NAMALWA (cell line): ENCODE results near the gene RANBP3L.
"Not testable (repeated sequence)": the region's sequence is repeated elsewhere in the genome, so short reads cannot be mapped to it uniquely, and the experiment has no call there.

Source experiments
- DNase-seq: peaks from one replicate; pipeline ENCODE4 v3.0.0-alpha.2; 2015; ENCODE audit warnings: low spot score

The RANBP3L gene

DNA sequence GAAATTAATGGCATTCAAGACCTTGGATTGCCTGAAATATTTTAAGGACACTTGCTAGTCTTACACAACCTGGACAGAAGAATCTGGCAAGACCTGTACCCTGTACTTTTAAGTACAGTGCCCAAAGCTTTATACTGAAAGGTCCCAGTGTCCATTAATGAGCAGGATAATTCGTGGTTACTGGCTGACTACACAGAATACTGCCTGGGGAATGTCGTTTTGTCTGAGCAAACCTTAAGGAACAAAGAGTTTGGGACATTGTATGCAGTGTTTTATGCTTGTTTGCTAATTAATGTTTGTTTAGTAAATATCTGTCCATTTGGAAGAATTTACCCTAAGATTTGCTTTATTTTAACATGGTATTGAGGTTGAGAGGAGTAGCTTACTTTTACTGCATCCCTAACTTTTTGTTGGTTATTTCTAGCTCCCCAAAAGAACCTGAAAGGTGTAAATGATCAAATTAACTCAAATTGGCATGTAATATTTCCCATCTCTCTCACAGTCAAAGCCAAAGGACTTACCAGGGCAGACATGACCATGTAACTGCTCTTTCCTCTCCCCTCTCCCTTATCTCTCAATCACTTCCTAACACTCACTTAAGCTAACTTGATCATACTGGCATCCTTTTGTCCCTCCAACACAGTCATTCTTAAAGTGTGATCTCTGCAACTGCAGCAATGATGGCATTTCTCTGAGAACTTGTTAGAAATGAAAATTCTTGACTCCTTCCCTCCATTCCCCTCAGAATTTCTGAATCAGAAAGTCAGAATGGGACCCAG, 15.7 kb downstream of the RANBP3L start:
- DNase-seq, result no peak

DNA sequence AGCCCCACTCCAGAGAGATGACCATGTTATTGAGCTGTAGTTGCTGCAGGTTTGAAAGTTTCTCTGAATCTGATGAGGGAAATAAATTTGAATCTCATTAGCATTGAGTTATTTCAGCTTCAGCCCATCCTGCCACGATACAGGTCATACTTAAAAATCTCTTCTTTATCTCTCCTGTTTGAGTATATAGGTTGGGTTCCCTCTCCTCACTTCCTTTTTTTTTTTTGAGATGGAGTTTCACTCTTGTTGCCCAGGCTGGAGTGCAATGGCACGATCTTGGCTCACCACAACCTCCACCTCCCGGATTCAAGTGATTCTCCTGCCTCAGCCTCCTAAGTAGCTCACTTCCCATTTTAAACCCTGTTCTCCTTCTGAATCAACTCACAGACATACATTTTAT, 17.9 kb downstream of the RANBP3L start:
- not testable (repeated sequence) for DNase-seq

DNA sequence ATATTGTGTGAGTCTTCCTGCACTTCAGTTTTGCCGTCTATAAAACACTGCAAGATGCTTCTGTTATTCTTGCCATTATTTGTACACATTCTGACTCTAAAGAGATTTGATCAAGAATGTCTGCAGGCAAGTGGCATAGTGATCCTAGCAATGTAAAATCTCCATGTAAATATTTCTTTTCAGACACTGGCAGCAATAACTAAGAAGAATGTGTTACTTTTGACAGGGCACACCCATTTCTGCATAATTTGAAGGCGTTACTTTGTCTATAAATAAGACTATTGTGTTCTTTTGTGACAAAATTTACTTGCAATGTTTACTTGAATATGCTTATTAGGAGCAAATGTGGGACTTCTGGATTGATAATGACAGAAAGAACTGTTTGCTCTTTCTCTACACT, 20.1 kb downstream of the RANBP3L start:
- DNase-seq, result no peak

DNA sequence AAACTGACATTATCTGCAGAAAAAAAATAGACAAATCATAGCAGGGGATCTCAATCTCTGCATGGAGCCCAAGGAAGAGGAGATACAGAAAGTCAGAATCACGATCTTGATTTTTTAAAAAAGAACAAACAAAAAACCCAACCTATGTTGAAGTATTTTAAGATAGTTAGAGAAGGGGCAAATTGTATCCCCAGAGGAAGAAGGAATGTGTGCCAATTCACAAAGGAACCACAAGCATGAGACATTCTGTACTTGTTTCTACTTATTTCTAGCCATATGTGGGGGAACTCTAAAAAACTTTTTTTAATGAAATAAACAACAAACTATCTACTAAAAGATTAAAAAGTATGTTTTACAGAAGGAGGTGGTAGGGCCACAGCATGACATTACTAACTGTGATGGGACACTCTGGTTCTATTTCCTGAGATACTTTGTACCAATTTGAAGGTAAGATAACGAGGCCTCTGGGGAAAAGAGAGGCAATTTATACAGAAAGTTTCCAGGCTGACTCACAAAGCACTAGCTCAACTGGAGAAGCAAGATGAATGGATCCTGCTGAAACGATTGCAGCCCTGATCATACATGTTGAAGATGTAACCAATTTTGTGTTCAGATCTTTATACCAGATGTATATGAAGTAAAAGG, 22.5 kb downstream of the RANBP3L start:
- no peak for DNase-seq

DNA sequence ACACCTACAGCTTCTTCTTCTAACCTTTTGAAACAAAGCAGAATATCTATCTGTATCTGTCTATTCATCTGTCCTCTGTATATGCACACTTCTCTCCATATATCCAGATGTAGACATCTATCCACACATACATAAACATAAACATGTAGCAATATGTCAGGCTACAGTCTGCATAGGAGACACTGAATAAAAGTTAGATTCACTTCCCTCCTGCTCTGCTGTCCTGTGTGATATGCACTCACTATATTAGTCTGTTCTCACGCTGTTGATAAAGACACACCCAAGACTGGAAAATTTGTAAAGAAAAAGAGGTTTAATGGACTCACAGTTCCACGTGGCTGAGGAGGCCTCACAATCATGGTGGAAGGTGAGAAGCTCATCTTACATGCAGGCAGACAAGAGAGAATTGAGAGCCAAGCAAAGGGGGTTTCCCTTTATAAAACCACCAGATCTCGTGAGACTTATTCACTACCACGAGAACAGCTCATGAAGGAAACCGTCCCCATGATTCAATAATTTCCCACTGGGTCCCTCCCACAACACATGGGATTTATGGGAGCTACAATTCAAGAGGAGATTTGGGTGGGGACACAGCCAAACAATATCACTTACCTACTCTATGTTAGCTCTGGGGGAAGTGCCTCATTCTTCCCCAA, 24.1 kb downstream of the RANBP3L start:
- peak; percentile 7 for DNase-seq

DNA sequence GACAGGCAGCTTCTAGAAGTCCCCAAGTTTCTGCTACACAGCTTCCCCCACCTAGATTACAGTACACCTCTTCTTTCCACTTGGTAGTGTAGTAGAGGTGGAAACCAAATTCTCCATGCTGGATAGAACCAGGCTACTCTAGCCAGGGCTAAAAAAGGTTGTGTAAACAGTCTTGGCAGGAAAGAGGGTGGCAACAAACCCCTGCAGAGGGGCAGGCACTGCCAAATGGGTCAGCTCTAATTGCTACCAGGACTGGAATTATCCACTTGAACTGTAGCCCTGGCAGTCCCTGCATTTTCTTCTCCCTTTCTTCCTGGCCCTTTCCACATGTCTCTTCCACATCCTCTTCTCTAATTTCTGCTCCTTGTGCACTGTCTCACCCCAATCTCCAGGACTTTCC, 24.8 kb downstream of the RANBP3L start:
- DNase-seq, result no peak

DNA sequence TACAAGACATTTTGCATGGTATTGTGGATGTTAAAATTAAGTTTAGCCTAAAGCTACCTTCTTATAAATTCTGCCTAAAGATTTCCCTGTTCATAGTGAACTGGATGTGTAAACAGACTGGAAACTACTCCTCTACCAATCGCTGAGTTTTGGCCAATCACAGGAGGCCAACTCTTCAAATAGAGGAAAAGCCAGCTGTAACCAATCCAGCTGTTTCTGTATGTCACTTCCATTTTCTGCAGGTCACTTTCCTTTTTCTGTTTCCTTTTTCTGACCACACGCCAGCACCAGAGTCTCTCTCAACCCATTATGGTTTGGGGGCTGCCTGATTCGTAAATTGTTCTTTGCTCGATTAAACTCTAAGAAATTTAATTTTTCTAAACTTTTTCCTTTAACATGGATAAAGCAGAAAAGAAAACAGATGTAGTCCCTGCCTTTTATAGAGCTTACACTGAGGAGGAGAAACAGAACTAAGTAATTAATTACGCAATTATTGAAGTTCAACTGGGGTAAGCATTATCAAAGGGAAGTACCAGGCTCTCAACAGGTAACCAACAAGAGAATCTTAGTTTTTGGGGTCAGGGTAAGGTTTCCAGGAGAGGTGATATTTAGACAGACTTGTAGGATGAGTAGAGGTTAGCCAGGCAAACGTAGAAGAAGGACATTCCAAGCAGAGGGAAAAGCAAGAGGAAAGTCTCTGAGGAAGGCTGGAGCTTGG, 27.7 kb downstream of the RANBP3L start:
- no peak for DNase-seq

DNA sequence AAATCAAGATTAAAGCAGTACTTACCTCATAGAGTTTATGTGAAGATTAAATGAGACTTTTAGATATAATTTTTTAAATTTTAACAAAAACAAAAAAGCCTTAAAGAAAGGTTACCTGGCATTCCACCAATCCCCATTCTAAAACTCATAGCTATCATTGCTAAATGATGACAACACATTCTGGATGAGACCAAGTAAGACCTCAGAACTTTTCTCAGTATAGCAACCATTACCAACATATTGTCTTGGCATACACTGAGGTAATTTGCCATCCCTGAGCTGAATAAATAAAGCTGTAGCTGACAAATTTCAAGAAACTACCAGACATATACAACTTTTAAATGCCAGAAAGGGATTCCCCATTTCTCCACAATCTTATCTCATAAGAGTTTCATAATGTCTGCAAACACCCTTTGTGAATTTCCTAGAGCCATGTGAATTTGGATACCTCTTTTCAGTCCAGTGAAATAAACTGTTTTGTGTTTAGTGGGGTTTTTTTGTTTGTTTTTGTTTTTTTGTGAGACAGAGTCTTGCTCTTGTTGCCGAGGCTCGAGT, 29.5 kb downstream of the RANBP3L start:
- no peak for DNase-seq

DNA sequence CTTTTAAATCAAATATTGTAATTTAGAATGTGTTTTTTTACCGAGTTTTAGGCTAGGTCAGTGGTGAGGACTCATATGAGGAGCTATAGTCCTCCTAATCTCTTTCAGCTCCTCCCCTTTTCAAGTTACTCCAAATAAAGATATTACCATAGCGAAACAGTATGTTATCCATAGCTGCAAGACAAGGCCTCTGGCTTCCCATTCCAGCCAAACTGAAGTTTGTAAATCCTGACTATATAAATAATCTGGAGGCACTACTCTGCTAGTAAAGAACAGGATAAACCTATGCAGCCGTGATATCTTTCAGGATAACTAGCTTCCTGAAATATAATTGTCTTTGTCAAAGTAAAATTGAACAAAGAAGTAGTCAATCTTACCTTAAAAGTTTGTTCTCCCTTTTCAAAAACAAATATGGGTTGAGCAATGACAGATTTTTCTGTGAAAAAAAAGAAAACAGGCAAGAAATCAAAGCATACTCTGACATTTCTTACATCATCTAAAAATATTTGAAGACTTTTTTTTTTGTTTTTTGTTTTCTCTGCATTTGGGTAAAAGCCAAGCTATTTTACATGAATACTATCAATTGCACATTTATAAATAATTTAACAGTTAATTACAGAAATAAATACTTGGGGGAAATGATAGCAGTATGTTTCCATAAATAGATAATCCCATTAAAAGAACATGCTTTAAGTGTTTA, 30.7 kb downstream of the RANBP3L start:
- DNase-seq, result no peak

DNA sequence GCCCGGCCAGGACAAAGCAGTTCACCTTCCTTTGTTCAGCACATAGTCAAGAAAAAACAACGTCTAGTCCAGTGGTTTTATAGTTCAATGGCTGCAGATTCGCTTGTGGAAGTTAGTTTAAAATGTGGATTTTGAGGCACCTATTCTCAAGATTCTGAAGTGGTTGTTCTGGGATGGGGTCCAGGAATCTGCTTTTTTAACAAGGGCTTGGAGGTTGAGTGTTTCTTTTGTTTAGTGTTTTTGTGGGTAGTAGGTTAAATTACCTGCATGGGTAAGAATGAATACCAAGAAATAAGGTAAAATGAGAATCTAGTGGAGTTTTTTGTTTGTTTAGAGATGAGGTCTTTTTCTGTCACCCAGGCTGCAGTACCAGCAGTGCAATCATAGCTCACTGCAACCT, 31.5 kb downstream of the RANBP3L start:
- no peak for DNase-seq

DNA sequence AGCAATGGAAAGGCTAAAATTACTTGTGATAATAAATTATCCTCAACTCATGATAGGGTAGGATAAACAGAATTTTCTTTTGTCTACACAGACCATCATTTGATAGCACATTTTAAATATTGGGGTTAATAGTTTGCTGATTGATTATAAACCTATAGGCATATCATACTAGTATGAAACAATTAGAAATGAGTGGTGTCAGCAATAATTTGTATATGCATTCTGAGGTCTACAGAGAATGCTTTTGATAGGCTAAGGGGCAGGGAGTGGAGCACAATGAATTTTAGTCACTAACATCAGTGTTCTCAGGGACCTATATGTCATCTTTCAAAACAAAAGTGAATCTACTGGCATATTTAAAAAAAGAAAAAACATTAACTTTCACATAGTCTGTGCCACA, 32.2 kb downstream of the RANBP3L start:
- DNase-seq, result no peak

DNA sequence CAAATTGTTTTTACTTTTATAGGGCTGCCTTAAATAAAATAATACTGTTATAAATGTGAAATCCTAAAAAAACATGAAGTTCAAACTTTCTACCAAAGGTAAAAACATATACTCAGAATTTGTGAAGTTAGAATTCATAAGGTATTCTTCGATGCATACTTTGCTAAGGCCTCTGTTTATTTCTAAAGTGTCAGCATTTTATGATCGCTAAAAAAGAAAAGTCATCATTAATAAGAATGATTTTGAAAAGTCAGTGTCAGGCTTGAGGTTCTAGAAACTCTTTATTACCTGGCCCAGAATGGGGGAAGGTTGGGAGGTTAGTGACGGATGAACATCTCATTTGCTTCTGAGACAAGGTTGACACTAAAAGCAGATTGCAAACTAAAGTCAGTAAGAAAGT, 33.8 kb downstream of the RANBP3L start:
- no peak for DNase-seq

DNA sequence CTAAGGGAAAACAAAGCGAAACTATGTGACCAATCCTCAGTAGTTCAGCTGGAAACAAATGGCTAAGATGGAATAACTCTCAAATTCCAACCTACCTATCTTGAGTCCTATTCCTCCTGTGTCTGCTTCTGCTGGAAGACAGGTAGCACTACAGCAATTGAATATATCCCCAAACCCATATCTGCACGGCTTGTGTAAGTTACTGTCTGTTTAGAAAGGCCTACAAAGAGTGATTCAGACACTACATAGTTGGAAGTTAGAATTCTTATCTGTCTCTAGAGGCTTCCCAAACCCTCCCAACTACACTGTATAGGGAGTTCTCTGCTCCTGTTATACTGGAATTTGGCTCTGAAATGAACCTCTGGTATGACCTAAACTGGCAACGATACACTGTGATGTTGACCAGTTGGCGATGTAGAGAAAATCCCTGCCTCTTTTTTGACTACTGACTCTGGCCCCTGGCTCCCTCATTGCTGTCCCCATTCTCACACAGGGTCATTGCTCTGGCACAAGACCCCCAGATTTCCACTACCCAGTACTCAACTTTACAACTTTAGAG, 37.4 kb downstream of the RANBP3L start:
- DNase-seq, result no peak

DNA sequence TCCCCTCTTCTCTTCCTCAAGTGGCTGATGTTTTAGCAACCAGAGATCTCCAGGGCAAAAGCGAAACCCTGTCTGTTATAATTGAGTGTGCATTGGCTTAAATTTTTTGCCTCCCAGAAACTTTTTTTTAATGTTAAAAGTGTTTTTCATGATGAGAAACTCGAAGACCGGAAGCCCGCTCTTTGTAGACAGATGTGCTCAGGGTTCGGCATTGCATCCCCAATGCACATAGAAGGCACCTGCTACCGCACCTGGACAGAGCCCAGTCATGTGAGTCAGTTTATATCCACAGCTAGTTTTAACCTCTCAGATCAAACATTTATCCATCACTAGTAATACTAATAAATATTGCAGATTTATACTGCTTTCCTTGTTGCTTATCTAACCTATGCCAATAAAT, 40.5 kb downstream of the RANBP3L start:
- no peak for DNase-seq

DNA sequence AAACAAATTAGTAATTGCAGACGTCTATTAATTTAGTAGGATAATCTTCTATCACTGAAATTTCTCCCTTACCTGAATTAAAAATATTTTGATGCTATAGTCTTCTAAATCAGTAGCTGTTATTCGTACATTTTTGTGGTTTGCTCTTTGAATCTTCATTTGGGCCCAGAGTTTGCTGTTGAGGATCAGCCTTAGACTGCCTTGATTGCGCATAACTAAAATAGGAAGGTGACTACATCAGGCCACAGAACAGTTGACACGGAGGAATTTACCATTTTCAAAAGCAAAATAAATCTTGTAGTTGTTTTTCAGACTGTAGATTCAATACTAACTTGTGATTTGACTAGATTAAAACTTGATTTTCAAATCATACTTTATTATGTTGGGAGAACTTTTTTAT, 48.1 kb downstream of the RANBP3L start:
- no peak for DNase-seq

DNA sequence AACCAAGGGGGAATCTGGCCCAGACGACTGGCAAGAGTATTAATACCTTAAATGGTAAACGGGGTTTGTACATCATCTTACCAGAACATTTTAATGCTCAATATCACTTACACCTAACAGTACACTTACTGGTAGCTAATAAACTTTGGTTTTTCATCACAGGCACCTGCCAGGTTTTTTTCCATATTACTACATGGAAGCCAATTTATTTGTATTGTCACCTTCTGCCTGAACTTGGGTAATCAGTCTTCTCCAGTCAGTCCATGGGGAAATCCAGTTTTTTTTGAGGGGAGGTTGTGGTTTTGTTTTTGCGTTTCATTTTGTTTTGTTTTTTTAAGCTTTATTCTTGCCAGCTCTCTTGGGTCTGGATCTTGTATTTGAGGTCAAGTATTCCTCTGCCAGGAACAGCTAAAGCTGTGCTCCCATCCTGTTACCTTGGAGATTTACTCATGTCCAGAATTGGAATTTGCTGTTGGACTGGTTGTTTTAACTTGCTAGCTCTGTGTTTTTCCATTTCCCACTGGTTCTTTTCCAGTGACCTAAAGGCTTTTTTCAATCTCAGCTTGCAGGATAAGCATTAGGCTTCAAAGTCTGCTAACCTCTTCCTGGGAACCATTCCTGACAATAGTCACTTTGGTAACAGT, 48.9 kb downstream of the RANBP3L start:
- DNase-seq, result no peak

DNA sequence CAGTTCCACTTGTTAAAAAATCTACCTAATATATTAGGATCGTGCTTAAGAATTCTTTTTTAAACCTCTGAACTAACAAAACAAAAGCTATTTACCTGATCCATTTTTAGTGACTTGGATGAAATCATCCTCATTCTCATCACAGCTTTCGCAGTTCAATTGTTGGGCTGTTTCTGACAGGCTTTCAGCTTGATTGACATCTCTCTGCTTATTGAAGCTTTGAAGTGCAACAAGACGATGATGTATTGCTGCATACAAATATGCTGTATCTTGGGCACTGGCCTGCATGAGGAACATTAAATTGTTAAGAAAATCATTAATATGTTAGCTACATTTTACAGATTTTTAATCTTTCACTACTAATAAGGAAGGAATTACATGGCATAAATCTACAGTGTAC, 50.5 kb downstream of the RANBP3L start:
- peak; percentile 17 for DNase-seq

DNA sequence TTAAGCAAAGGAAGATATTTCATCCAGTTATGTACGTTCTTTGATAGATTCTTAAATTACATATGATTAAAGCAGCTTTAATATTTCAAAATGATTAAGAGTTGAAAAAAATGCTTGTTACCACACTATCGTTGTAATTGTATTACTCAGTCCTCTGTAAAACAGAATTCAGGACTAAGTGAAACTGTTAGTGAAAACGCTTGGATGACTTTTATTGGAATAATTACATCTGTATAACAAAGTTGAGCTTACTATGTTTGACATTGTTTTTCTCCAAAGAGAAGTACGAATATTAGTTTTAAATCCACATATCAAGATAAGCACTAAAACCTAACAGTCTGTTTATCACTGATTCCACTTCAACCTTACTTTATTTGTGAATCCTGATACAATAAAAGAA, 51.3 kb downstream of the RANBP3L start:
- DNase-seq, result no peak

DNA sequence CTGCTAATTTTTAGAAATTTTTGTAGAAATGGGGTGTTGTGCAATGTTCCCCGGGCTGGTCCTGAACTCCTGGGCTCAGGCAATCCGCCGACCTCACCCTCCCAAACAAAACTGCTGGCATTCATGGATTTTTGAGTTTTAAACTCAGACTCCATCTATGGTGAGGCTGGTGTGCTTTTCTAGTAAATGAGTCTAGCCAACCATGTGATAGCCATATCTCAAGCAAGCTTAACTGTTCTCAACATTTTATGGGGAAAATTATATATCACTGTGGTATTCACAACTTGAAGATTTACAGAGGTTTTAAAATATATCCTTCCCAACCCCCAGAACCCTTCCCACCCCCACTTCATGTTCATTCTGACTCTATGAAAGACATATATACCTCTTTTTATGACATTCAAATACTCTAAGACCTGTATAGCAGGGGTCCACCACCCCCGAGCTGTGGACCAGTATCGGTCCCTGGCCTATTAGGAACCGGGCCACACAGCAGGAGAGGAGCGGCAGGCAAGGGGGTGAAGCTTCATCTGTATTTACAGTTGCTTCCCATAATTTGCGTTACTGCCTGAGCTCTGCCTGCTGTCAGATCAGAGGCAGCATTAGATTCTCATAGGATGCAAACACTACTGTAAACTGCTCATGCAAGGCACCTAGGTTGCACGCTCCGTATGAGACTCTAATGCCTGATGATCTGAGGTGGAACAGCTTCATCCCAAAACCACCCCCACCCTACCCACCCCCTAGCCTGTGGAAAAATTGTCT, 55.5 kb downstream of the RANBP3L start:
- no peak for DNase-seq

DNA sequence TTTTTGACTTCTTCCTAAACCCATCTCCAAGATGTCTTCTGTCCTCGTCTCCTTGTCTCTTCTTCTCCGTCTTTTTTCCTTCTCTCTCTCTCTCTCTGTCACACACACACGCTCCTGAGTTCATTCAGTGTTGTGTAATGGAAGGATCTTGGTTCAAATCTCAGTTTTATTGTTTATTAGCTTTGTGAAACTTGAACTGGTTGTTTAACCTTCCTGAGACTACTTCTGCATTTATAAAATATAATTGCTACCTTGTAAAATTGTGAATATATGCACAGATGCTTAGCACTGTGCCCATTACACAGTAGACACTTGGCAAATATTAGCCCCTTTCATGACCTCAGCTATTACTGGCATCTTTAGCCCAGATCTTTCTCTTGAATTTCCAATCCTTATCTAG, 57.6 kb downstream of the RANBP3L start:
- DNase-seq, result no peak
